HG02970 (cell line): ENCODE measurements around the gene RSPH4A.
"Not testable (repeated sequence)": the region's sequence is repeated elsewhere in the genome, so short reads cannot be mapped to it uniquely, and the experiment has no call there.

Experiments used
- ATAC-seq: cut with Tn5 transposase; IDR thresholded peaks from one replicate; pipeline ENCODE4 v1.9.1; 2021; ENCODE audit warnings: mild to moderate bottlenecking, moderate library complexity, moderate number of reproducible peaks; ENCODE audit not compliant: unreplicated experiment, low FRiP score

Gene RSPH4A

DNA sequence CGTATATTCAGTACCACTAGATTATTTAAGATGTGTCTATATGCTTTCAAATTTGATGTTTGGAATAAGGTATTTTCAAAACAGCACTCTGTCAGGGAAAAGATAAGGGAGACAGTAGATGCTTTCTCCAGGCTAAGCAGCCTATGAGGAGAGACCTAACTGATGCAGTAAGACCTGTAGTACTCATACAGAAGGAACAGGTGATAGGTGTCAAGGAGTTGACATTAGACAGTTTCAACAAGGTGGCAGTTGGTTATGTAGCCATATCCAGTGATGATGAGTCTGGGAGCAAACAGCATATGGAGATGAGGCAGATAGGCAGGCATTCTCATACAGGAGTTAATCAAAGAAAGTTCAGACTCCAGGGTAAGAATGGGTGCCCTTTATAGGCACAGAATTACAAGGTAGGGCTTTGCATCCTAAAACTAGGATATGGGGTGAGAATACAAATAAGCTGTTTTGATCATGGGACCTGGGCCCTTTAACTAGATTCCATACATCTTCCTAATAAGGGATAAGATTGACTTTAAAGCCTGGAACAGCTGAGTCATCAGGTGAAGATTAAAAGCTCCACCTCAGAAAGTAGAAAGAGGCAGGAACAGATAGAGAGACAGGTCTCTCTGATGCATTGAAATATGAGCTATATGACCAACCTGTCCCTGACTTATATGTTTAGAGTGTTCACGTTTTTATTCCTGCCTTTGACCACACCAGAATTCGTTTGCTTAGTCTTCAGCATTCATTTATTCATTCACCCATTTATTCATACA is 7.9 kb downstream of the RSPH4A start:
- no peak for ATAC-seq

DNA sequence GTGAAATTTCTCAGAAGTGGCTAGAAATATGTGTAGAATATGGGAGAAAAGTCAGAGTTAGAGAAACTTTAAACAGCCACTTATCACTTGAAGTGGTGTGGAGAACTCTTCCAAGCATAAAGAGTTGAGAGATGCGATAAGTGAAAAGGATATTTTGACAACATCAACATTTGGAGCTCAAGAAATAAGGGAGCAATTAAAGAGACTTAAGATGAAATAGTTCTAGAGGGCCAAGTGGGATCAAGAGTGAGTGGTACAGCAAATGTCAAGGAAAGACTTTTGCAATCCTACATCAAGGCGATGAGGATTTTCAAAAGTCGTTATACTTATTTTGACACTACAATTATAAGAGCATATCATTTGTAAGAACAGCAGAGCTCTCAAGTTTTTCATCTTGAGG is 9.6 kb downstream of the RSPH4A start:
- ATAC-seq = no peak

DNA sequence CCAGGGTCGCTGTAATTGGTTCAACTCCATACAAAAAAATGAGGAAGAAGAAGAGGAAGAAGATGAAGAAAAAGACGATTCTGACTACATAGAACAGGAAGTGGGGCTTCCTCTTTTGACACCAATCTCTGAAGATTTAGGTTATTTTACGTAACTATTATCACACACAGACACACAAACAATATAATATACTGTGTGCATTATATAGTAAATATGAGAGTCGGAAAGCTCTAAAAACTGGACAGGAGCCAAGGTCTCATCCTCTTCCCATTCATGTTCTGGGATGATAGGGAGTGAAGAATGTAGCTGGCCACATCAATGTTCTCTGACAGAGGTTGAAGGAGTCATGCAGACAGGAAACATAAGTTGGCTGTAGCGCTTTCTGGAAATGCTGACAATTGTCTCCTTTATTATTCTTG is 13.3 kb downstream of the RSPH4A start:
- no peak for ATAC-seq

DNA sequence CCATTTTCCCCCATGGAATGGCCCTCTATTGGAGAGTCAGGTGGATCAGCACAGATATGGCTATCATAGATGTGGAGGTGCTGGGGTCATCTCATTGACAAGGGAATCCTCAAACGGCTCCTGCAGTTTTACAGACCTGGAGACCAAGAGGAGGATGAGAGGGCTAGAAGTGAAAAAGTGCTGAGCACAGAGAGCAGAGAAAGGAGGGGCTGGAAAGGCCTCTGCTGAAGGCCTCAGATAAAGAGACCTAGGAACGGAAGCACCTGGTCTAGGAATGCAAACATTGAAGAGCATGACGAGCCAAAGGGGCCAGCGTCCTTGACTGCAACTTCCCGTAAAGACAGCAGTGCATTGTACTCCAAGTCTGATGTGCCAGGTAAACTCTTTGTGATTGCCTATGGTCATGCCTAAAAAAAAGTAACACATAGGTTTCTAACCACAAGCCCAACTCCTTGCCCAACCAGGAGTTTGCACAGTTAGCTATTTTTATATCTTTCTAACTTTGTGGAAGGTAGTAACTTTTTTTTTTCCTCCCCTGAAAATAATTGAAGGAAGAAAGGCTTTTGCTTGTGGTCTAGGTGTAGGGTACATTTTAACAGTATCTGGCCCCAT is 15.2 kb downstream of the RSPH4A start:
- no peak for ATAC-seq

DNA sequence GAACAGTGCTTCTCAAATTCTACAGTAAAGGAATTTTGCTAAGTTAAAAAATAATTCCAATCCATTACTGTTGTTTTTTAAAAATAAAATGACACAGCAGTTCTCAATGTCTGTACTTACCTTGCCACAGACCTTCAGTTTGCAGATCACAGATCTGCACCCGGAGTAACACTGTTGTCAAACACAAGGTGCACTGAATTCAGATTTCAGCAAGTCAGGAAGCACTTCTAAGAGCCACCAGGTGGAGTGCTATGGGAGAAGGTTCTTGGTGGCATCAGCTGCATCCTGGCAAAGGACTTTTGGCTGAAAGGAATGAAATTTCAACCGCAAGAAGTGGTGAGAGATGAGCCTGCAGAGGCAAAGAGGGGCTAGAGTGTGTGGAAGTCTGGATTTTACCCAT is 17.4 kb downstream of the RSPH4A start:
- no peak for ATAC-seq

DNA sequence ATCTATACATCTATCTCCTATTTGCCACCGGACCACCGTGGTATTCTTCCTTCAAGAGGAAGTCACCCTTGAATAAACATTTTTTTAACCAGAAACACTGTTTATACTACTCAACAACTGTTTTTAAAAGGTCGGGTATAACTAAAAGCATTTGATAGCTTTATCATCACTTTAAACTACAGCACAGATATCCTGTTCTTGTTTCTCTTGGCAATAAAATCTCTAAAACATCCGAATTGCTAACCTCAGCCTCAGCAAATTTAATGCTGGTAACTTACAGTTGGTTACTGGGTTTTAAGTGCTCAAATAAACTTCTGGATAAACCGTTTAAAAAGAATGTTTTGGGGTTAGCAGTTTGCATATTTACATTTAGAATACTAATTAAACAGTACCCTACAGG is 31.9 kb downstream of the RSPH4A start:
- ATAC-seq = no peak

DNA sequence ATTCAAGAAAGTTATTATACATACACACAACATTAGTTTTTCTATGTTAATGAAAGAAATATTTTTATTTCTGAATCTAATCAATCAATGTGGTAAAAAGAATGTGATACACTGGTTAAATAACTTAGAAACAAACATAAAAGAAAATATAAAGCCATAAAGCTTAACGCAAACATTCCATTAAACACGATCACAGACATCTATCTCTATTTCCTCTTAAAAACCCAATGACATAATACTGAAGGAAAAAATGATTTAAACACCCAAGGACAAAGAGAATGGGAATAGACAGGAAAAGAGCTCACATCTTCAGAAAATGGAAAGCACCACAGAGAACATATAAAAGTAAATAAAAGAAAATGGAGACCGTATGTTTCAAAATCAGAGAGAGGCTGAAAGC is 32.9 kb downstream of the RSPH4A start:
- no peak for ATAC-seq

DNA sequence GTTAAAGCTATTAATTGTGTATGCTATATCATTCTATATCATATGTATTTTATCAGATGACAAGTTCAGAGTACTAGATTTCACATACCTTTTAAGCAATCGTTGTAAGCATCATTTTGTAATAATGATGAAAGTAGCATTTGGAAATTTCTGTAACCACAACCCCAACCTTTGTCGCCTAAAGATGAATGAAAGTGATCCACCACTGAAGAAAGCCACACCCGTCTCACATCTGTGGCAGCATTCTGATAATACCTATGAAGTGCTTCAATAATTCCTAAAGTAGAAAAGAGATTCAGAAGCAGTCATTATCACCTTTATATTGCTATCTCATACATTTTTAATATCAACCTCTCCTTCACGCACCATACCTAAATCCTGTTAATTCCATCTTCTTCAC is 35.6 kb downstream of the RSPH4A start:
- ATAC-seq = no peak

DNA sequence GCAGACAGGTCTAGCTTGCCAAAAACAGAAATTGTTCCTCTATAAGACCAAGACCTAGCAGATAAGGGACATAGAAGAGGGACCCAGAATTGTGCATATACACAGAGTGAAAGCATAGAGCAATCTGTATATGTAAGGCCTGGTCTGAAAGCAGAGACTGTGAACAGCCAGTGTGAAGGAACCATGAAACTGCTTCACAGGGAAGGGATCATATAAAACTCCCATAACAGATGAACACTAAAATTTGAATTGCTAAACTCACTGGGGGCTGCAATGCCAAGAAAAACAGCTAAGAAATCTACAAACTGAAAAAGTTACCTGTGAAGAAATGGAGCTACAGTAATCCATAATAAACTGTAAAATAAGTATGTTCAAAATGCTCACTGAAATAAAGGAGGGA is 45.3 kb downstream of the RSPH4A start:
- ATAC-seq = no peak

DNA sequence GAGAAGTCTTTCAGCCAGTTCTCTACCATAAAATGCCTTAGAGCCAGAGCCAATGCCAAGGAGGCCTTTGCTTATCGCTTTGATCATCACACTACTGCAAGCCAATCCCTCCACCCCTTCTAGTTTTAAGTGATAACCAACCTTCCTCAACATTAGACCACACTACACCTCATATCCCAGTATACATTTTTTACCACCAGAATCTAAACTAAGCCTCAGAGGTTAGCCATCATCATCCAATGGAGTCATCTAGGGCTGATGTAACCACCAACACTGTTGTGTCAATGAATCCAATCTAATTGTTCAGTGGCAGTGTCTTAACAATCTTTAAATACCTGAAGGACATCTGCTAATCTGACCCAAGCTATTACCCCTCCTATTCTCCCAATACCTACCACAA is 45.9 kb downstream of the RSPH4A start:
- no peak for ATAC-seq

DNA sequence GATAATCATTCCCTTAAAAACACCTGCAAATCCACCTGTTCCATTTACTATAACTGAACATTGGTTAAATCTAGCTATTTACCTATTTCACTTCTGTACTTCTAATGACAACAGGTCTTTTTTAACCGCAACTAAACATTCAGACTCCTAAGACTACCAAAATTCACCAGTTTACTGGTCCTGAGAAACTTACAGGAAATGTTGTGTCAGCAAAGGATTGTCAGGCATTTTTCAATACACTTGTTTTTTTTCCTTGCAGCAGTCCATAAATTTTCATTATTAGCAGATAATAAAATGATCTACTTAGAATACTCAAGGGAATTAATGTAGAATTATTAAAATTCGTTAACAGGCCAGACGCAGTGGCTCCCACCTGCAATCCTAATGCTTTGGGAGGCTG is 47.0 kb downstream of the RSPH4A start:
- ATAC-seq = no peak

DNA sequence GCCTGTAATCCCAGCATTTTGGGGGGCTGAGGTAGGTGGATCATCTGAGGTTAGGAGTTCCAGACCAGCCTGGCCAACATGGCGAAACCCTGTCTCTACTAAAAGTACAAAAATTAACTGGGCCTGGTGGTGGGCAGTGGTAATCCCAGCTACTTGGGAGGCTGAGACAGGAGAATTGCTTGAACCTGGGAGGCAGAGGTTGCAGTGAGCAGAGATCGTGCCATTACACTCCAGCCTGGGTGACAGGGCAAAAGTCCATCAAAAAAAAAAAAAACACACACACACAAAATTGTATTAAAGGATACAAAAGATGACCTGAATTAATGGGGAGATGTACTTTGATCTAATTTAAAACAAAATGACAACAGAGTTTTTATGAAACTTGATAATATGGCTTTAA is 47.9 kb downstream of the RSPH4A start:
- not testable (repeated sequence) for ATAC-seq

DNA sequence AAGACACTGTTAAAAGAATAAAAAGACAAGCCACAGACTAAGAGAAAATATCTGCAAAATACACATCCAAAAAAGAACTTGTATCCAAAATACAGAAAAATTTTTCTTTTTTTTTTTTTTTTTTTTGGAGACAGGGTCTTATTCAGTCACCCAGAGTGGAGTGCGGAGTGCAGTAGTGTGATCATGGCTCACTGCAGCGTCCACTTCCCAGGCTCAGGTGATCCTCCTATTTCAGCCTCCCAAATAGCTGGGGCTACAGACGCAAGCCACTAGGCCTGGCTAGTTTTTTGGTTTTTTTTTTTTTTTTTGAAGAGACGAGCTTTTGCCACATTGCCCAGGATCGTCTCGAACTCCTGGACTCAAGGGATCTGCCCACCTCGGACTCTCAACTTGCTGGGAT is 49.2 kb downstream of the RSPH4A start:
- no peak for ATAC-seq

DNA sequence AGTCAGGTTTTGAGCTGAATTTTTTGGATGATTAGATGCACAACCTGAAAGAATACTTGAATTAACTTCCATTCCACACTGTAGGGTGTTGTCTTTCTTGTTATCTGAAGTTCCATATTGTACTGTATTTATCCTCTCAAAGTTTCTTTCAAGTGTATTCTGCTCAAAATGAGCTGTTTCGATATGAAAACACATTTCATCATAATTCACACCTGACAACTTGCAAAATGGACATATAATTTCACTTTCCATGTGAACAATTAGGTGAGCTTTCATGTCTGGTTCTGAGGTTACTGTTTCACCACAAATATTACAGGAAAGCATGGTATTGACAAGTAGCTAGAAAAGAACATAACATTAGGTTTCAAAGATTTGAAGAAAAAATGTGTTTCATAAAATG is 50.6 kb downstream of the RSPH4A start:
- ATAC-seq = no peak

DNA sequence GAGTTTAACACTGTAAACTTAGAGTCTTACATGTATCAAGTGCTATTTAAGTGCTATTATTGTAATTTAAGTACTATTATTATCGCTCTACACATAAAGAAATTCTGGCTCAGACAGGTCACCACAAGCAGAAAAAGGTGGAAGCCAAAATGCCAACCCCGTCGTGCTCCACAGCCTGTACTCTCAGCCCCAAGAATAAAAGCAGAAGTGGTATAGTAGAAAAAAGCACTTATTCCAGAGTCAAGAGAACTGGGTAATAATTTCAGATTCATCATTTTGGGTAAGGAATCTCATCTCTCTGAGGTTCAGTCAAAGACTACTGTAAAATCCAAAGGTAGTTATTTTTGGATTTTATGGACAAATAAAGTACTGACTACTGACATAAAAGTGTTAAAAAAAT is 51.3 kb downstream of the RSPH4A start:
- ATAC-seq = no peak

DNA sequence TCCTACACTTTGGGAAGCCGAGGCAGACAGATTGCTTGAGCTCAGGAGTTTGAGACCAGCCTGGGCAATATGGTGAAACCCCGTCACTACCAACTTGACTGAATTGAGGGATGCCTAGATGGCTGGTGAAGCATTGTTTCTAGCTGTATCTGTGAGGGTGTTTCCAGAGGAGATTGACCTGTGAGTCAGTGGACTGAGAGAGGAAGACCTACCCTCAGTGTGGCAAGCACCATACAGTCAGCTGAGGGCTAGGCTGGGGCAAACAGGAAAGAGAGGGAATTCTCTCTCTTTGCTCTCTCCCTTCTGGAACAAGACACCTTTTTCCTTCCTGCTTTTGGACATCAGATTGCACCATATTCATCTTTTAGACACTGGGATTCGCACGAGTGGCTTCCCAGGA is 56.0 kb downstream of the RSPH4A start:
- no peak for ATAC-seq

DNA sequence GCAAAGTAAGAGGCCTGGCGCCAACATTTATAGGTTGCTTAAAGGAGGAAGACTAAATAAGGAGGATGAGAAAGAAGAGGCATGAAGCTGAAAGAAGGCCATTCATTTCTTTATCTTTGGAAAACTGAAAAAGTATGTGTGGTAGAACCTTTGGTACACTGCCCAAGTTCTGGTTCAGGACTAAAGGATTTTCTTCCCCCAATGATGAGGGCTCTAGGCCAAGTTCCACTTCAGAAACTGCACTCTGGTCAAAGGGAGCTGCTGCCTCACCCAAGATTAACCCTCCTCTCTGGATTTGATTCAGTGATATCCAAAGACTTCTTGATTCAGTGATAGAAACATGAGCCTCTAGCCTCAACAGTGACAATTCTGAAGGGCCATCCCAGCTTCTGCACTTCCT is 59.7 kb downstream of the RSPH4A start:
- no peak for ATAC-seq

DNA sequence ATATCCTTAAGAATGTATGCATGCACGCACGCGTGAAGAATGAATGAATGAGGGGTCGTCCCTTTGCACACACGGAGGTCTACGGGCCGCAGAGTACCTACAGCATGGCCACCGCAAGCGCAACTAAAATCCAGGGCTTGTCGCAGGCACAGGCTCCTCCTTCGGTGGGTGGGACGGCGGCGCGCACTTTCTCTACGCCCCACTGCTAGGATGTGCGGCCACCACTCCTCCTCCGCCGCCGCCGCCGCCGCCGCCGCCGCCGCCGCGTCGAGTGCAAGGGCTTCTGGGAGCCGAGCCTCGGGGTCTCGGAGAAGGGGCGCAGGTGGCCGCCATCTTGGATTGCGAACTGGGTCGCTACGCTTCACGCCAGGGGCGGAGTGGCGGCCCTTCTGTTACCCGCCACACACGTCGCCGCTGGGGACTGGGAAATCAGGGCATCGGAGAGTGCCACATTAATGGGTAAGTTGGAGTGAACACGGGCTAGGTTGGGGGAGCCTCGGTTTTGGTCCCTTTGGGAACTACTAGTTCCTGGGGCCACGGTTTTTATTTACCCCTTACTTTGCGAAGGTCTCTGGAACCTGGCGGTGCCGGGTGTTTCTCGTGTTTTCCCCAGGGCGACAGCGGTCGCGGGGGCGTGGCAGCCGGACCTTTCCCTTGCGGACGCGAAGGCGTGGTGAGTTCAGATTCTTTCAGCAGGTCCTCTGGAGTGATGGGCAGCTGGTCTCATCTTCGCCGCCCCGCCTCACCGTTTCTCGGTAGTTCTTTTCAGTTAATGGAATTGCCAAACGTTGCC is 64.8 kb downstream of the RSPH4A start, which contains the start of gene KPNA5:
TSS of gene KPNA5 (plus strand) at position 332 of the 793 bp plus-strand sequence. CDS start at position 456, 124 bp downstream.
- peak; percentile 90 for ATAC-seq

DNA sequence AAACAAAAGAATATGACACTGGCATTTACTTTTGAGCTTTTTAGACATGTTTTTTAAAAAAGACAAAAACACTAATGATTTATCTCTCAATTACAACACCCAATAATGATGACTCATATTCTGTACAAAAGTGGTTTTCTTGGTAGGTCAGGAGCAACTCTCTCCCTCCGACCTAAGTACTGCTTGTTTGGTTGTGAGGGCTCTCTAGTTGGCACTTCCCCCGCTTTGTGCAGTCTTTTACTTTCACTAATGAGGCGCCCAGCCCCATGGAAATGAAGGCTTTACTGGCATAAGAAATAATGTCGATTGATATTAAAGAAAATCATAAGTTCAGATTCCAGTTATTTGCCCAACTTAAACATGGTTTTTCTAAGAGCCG is 66.0 kb downstream of the RSPH4A start:
- ATAC-seq = no peak
